Left cardiac atrium (tissue), 4 donors: ENCODE data around the gene MMD2. TPM values are rescaled to one million over a fixed set of nuclear protein-coding genes. Genes with fewer than 3 reads are reported as not detected.
A peak's percentile ranks its signal among the peaks of the same experiment; 100 is the strongest.

ENCODE experiments used
- ATAC-seq, 2 donors: fragments of 200-7000 bp; cut with Tn5 transposase; one replicate each; pipeline ENCODE4 v1.9.1; 2020; ENCODE audit warnings: mild to moderate bottlenecking in 2 of 2, moderate library complexity in 2 of 2
- DNase-seq: peaks from one replicate; pipeline ENCODE4 v3.0.0-alpha.2; 2020
- intact Hi-C, 2 donors: fragments of 100-400 bp; cut with DNase I; formaldehyde crosslinking; loops; one replicate each; pipeline versions ENCODE4 v1.14.1 to v1.15.1; 2022 to 2023
- total RNA-seq, 2 donors: library from RNA; stranded (reverse); fragmentation: NEBNext Ultra II Directional; extraction: Animal tissue kit (Norgen Biotek cat#: 25700); gene quantifications; one replicate each; pipeline ENCODE4 v1.2.1, GENCODE V29; 2021
- donor health status: DM: no; HTN: yes; CAD: no.
- donor health status: DM: no; HTN: yes; CAD: no; lungs with severe emphysema.
- donor health status: DM: yes; HTN: yes; CAD: no.
- donor health status: Dilated cardiomyopathy.

MMD2 gene
- total RNA-seq, 2 donors from 2014 or later, result not detected

DNA sequence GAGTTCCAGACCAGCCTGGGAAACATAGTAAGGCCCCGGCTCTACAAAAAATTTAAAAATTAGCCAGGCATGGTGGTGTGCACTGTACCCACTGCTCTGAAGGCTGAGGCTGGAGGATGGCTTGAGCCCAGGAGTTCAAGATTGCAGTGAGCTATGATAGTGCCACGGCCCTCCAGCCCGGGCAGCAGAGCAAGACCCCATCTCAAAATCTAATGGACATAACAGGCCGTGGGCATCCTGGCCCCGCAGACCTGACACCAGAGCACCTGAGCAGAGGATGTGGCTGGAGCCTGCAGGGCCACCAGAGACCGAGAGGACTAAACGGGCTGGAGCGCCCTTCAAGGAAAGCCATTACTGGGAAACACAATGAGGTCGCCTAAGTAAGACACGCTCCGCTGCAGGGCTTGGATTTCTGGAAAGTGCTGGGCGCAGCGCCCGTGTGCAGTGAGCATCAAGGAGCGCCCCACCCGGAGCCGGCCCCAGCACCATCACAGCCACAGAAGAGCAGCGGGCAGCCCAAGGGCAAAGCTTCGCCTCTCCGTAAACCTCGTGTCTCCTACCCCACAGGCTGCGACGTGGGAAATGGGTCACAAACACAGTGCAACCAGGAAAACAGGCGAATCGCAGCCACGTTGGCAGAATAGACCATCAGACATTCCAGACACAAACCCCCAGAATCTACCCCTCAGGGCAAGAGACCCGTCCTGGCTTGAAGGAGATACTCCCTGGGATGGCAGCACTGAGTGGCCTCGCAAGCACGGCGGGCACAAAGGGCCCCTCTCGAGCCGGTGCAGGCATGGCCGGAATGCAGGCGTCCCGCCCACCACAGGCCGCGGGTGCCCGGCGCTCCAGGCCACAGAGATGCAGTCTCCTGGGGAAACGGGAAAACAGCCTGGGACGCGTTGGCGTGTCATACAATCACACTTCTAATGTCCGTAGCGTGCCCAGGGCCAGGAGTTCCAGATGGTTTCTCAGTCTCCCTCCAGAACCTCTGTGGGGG is 80.4 kb downstream of the MMD2 start:
- no peak for DNase-seq
- intact Hi-C loops, result no loop called here
- ATAC-seq, result no peak

DNA sequence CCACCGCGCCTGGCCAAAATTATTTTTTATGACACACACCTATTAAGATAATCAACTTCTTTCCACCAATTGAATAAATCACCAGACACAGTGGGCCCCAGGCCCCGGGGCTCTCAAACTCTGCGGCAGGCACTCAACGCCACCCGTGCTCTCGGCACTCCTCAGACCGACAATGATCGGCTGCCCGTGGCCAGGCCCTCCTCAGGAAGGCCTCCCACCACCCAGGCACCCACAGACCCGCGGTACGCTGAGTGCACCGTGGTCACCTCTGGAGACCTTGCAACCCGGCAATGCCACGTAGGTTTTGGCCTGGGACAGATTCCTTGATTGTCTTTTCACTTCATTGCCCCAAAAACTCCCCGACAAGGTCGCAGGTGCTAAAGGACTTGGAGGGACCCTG is 82.4 kb downstream of the MMD2 start:
- no peak for DNase-seq
- no peak for ATAC-seq
- intact Hi-C loops, result no loop called here

DNA sequence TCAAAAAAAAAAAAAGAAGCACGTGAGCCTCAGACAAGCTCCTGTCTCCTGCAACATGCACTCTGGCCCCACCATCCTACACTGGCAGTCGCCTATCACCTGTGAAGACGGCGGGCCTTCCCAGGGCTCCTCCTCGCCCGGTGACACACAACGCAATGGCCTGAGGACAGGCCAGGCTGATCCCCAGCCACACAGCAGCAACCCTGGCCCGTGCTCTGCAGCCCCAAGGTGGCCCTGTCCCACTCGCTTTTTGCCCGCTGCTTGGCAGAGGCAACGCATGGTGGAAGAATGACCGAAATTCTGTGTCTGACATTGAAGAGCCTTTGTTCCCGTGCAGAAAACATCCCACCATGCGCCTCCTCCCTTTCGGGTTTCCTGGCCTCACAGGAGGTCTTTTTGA is 83.6 kb downstream of the MMD2 start:
- DNase-seq (no peak), ATAC-seq (no peak)
- intact Hi-C loops, result no loop called here

DNA sequence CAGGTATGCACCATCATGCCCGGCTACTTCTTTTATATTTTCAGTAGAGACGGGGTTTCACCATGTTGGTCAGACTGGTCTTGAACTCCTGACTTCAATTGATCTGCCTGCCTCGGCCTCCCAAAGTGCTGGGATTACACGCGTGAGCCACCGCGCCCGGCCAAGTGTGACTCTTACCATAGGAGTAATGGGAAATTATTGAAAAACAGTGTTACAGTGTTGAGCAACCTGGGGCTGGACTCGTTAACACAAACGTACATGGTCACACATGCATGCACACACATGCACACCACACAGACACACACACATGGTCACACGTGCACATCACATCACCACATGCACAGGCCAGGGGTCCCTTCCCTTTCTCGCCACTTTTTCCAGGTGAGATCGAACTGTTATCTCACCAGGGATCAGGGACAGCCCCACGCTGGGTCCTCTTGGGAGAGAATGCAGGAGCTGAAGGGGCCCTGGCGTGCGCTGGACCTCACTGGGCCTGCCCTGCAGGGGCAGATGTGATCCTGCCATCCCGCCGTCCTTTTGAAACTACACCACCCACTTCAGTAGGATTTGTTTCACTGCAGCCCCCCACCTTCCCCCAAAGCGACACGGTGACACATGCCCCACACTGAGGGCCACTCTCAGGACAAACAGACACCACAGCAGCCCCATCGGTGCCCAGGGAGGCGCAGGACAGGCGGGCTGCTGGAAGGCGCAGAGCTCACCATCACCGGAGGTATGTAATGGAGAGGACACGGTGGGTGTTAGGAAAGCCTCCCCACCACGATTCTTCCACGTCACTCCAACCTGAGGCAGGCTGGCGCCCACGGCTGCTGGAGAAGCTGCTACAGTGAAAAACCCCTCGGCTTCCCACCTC is 85.7 kb downstream of the MMD2 start:
- intact Hi-C loops, result no loop called here

DNA sequence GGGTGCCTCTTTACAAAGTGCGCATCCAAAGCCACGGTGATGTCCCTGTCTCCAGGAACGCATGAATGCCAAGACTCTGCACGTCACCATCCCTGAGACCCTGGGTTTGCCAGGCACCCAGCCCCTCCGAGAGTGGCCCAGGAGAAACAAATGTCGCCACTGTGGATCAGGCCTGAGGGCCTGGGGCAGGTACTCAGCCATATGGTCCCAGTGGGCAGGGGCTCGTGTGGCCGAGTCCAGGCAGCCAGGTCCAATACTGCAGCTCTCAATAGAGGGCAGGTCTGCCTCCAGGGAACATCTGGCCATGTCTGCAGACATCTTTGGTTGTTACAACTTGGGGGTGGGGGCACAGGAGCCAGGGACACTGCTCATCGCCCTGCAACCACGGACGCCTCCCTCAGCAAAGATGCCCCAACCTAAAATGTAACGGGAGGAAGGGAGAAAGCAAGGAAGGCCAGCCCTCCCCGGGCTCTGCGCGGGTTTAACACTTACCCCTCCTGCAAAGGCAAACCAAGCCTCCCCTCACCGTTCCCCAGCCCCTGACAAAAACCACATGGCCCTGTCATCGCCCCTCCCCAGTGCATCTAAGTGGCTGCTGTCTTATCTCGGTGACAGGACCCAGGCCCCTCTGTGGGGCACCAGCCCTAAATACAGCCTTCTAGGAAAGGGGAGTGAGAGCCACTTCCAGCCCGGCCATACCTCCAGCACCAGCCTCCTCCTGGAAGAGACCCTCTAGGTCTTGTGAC is 86.9 kb downstream of the MMD2 start:
- ATAC-seq (peak in 1 of 2 donors; percentile 65), DNase-seq (no peak)
- intact Hi-C loops, result no loop called here

More for the DNA sequence above, 85.7 kb downstream of the MMD2 start:
- ATAC-seq, result no peak
- DNase-seq, result no peak

DNA sequence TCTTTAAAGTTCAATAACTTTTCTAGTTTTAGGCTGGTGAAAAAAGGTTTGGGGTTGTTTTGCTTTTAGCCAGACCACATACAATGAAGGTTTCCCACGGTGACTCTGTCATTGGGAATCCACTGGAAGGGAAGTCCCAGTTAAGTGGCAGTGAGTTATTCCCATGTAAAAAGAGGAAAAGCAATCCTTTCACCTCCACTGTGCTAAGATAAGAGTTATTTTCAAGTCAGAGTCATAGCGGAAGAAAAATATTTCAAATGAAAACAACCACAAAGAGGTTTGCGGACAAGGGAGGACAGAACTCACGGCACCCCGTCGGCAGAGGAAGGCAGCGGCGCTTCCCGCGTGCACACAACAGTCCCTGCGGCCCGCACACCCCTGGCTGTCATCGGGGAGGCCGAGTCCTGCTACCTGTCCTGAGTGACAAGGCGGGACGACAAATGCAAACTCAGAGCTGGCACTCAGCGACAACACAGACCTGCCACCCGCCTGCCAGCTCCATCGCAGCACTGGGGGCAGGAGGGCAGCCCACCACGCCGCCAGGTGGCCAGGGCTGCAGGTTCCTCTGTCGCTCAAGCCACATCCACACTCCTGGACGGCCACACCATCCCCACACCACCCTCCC is 87.8 kb downstream of the MMD2 start:
- no peak for ATAC-seq
- intact Hi-C loops, result no loop called here
- no peak for DNase-seq

DNA sequence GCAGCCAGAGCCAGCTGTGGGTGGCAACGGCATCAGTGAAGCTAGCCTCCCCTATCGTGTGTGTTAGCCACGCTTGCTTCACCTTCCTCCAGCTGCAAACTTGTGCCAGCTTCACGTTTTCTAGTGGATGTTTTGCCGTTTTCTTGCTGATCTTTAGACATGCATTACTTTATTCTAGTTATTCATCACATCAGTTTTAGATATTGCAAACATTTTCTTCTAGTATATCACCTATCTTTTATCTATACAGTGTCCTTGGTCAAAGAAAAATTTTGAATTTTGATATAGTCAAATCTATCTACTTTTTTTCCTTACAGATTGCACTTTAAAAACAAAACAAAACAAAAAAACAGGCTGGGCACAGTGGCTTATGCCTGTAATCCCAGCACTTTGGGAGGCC is 90.5 kb downstream of the MMD2 start:
- no peak for ATAC-seq
- no peak for DNase-seq
- intact Hi-C loops, result no loop called here

DNA sequence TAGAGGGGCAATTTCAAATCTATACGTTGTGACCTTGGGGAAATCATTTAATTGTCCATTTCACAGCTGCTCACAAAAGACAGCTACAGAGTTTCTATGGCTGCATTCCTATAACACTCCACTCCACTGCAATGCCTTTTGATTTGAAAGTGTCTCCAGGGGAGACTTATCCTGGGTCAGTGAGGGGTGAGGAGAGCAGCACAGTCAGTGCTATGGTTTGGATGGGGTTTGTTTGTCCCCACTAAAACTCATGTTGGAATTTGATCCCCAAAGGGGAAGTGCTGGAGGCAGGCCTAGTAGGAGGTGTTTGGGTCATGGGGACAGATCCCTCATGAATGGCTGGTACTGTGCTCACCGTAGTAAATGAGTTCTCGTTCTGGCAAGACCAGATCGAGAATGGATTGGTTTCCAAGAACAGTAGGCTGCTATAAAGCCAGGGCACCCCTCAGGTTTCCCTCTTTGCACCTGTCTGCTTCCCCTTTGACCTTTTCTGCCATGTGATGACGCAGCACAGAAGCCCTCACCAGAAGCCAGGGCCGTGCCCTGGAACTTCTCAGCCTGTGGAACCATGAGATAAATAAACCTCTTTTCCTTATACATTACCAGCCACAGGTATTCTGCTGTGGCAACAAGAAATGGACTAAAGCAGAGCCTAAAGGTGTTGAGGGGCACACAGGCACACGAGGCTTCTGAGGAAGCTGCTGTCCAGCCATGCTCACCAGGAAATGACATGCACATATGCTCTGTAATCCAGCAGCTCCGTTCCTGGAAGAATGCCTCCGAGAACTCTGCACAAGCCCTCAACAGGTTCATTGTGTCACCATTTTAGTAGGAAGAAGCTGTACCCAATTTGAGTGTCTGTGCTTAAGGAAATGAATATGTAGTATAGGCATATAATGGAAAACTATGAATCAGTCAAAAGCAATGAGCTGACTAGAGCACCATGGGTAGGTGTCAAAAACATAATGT is 92.2 kb downstream of the MMD2 start:
- intact Hi-C loops, result no loop called here
- no peak for ATAC-seq
- DNase-seq, result no peak

DNA sequence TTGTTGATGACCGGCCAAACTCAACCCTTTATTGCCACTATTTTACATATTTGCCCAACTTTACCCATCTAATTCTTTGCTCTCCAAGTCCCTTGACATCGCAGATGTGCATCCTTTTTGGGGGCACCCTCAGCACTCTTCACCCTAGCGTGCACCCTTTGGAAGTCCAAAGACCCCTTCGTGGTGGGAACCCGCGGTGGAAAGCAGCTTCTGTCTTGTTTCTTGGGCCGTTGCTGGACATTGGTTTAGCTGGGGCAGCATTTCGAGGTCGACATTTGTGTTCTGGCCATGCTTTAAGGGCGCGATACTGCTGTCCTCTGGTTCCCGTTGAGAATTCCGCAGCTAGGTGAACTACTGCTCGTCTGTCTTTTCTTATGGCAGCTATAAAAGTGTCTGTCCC is 96.8 kb downstream of the MMD2 start:
- intact Hi-C loops, result no loop called here
- no peak for DNase-seq
- ATAC-seq, result no peak

DNA sequence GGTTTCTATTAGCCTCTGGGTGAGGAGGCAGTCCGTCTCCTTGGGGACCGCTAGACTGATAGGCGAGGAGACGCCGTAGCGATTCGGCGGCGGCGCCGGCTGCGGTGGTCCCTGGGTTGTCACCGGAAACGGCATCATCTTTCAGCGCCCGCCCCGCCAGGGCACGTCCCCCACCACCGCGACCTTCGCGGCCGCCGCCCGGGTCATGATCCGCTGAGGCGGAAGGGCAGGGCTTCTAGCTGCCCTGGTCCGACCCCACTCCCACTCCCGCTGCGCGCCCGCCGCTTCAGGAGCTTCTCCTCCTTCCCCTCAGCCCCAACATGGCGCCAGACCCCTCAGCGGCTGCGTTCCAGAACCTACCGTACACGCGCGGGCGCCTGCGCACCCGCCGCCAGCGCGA is 97.3 kb downstream of the MMD2 start, which contains the start of gene PAPOLB:
Gene PAPOLB, minus strand, starts transcription at position 358 of the 400 bp plus-strand sequence. Its CDS starts 220 bp downstream, at position 138.
- DNase-seq (peak; percentile 56), ATAC-seq (peak in 1 of 2 donors; percentile 23)
- intact Hi-C loops, result no loop called here

DNA sequence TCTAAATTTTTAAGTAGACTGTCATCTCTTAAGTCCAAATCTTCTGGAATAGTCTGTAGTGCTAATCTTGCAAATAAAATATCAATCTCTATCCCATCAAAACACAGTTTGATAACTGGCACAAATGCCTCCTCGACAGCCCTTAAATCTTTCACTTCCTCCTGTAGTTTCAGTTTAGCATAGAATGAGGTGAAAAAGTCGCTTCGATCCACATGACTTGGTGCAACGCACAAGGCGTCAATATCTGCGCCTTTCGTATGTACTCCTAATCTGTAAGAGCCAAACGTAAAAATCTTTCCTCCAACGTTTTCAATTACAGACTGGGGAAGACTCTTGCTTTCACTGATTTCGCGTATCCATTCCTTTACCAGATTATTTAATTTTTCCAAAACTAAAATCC is 97.8 kb downstream of the MMD2 start:
- DNase-seq, result no peak
- intact Hi-C loops, result no loop called here
- ATAC-seq, result no peak

DNA sequence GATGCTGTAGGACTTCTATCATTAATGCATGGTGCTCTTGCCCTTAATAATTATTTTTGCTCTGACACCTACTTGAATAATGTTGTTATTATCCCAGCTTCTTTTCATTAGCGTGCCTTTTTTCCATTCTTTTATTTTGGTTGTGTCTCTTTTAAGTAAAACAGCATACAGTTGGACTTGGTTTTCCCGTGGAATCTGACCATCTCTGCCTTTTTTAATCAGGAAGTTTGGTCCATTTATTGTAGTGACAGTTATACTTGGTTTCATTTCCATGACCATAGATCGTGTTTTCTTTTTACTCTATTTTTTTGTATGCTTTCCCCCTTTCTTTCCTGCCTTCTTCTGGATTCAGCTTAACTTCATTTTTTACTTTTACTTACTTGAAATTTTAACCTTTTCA is 101.8 kb downstream of the MMD2 start:
- intact Hi-C loops, result no loop called here
- ATAC-seq (no peak), DNase-seq (no peak)

DNA sequence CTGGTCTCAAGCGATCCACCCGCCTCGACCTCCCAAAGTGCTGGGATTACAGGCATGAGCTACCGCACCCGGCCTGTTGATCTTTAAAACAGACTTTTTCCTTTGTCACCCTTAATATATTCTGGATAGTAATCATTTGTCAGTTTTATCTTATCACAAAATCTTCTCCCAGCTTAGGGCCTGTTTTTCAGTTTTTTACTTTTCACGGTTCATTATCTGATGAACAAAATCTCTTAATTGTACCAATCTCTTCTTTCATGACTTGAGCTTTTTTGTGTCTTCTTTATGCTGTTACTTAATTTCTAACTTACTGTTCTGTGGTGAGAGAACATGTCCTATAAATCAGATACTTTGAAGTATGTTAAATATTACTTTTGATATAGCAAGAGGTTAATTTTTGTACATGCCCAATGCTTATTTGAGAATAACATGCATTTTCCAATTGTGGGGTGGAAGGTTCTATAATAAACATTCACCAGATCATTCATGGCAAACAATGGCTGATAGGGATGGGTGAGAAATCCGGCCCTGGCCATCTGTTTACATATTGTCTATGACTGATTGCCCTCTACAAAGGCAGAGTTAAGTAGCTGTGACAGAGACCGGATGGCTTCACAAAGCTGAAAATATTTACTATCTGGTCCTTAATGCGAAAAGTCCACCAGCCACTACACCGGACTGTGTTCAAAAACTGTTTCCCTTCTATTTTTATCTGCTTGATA is 102.5 kb downstream of the MMD2 start:
- no peak for ATAC-seq
- intact Hi-C loops, result no loop called here
- DNase-seq, result no peak
